ENCODE data around the gene BACE2. TPM values are rescaled to one million over a fixed set of nuclear protein-coding genes. Genes with fewer than 3 reads are reported as not detected.

BACE2 gene
- 1 to 10 TPM; 2.0 to 2.2 TPM for total RNA-seq

DNA sequence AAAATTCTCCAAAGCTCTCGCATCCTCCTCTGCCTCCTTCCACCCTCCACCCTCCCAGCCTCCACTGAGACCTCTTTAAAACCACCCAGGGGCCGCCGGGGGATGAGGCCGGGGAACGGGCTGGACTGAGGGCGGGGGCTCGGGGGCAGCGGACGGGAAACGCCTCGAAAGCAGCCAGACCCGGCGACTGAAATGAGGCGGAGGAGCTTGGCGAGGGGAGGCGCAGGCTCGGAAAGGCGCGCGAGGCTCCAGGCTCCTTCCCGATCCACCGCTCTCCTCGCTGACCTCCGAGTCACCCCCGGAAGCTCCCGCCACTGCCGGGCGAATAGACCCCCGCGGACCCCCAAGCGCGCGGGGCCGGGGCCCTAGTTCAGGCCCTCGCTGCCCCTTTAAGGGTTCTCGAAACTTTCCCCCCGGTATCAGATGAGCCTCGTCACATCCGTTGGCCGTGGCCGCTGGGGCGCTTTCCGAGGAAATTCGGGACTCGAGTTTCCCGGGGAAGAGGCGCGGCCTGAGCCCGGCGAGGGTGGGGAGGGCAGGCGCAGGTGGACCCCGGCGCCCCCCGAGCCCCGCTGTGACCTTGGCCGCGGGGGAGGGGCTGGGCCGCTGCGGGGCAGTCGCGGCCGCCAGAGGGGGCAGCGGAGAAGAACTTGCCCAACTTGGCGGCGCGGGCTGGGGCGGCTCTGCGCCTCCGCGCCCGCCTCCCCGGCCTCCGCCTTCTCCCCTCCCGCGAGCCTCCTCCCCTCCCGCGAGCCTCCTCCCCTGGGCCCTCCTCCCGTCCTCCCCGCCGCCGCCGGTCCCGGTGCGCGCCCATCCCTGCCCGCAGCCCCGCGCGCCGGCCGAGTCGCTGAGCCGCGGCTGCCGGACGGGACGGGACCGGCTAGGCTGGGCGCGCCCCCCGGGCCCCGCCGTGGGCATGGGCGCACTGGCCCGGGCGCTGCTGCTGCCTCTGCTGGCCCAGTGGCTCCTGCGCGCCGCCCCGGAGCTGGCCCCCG lies at the start of gene BACE2:
Gene BACE2 (plus strand): TSS at position 813 of the 995 bp plus-strand sequence. CDS start 104 bp downstream, at position 917.
- H3K4me3 Mint-ChIP-seq: peak within 1 kb of the TSS; percentile 71
- H3K27ac Mint-ChIP-seq: no peak within 1 kb of the TSS
- CTCF ChIA-PET: interaction anchor here (1.7 kb wide), 1 partner anchor 116 kb away, joined by 8 read pairs; no protein-coding TSS in a partner anchor
- peaks cover 45% of the 10 kb centered on the region for H3K27me3 Mint-ChIP-seq
- DNase-seq: peak; percentile 68
- POLR2A ChIA-PET: no interaction called here
- H3K36me3 Mint-ChIP-seq (ENCODE audit: low read depth): no peaks in the 10 kb centered on the region
- no peaks in the 10 kb centered on the region for H3K9me3 Mint-ChIP-seq
- peaks cover 9% of the 10 kb centered on the region for H3K4me1 Mint-ChIP-seq

GRCh38 chr21:41119901-41120300 lies 48.1 kb upstream of the BACE2 start:
- Mint-ChIP-seq H3K4me1 (no peaks in the 10 kb centered on the region), H3K4me3 (no peak overlapping the region), H3K27ac (no peak overlapping the region), H3K36me3 (ENCODE audit: low read depth) (no peaks in the 10 kb centered on the region), H3K9me3 (no peaks in the 10 kb centered on the region), H3K27me3 (no peaks in the 10 kb centered on the region)
- ChIA-PET CTCF (interaction anchor here (1.1 kb wide), 1 partner anchor 14 kb away, joined by 3 read pairs; no protein-coding TSS in a partner anchor), POLR2A (no interaction called here)
- DNase-seq: no peak

- H3K4me3 Mint-ChIP-seq: no peak overlapping the region
Measured at GRCh38 chr21:41120997-41121396, 47.0 kb upstream of the BACE2 start.

DNA sequence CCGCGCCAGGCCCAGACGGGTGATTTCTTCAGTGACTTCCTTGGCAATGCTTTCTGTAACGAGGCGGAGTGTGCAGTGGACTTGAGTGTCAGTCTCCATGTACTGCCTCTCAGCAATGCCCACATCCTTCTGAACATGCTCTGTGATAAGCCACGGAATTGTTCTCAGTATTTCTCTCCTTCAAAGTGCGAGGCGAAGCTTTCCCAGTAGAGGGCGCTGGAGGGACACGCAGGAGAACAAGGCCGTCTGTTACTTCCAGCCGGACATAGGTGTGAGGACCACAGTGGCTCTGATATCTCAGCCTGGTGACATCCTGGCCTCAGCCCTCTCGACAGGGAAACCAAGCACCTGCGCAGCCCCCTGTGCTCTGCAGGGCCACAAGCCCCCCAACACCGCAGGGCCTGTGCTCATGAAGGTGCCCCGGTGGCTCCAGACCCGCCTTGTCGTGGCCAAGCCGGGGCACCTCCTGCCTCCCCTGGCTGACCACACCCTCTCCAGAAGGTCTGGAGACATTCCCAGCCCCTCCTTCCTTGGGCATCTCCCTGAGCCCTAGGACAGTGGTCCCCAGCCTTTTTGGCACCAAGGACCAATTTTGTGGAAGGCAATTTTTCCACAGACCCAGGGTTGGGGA lies 46.1 kb upstream of the BACE2 start:
- no peaks in the 10 kb centered on the region for H3K9me3 Mint-ChIP-seq
- H3K27ac Mint-ChIP-seq: no peak overlapping the region
- no peak overlapping the region for H3K4me3 Mint-ChIP-seq
- no peaks in the 10 kb centered on the region for H3K27me3 Mint-ChIP-seq
- H3K36me3 Mint-ChIP-seq (ENCODE audit: low read depth): no peaks in the 10 kb centered on the region
- ChIA-PET CTCF (interaction anchor here (0.6 to 1.9 kb wide), 5 partner anchors 12 to 411 kb away, joined by 3 to 5 read pairs (median 4); no protein-coding TSS in a partner anchor), POLR2A (no interaction called here)
- DNase-seq: peak; percentile 70
- H3K4me1 Mint-ChIP-seq: no peaks in the 10 kb centered on the region

More at GRCh38 chr21:41120997-41121396, 47.0 kb upstream of the BACE2 start:
- Mint-ChIP-seq H3K4me1 (no peaks in the 10 kb centered on the region), H3K27ac (no peak overlapping the region), H3K27me3 (no peaks in the 10 kb centered on the region), H3K36me3 (ENCODE audit: low read depth) (no peaks in the 10 kb centered on the region), H3K9me3 (no peaks in the 10 kb centered on the region)
- ChIA-PET POLR2A (no interaction called here), CTCF (no interaction called here)
- DNase-seq: no peak

DNA sequence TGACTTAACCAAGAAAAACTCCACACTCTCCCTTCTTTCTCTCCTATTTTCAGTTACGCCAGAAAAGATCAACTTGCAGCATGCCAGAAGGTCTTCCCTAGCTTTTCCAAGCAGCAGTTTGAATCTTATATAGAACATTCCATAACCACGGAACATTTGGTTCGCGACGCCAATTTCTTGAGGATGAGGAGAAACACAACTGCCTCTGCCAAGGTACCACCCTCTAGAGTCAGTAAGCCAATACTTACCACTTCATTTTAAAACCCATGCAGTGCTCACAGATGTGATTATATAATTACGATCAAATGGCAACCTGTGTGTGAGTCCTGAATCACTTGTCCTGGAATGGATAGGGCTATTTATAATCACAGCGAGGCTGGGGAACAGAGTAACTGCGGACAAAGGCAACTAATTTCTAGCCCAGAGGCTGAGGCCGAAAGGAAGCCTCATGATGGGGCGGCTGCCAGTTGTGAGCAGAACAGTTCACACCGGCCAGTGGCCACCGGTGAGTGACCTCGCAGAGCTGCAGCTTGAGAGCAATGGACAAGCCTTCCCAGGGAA lies 43.2 kb upstream of the BACE2 start:
- ChIA-PET POLR2A (no interaction called here), CTCF (no interaction called here)
- Mint-ChIP-seq H3K27me3 (peaks cover 7% of the 10 kb centered on the region), H3K36me3 (ENCODE audit: low read depth) (no peaks in the 10 kb centered on the region), H3K4me3 (no peak overlapping the region), H3K27ac (no peak overlapping the region), H3K9me3 (no peaks in the 10 kb centered on the region), H3K4me1 (no peaks in the 10 kb centered on the region)
- DNase-seq: no peak

- no peak for DNase-seq
- ChIA-PET CTCF (no interaction called here), POLR2A (no interaction called here)
- Mint-ChIP-seq H3K4me3 (no peak overlapping the region), H3K36me3 (ENCODE audit: low read depth) (no peaks in the 10 kb centered on the region), H3K27me3 (peaks cover 10% of the 10 kb centered on the region), H3K9me3 (no peaks in the 10 kb centered on the region), H3K4me1 (no peaks in the 10 kb centered on the region), H3K27ac (no peak overlapping the region)
Measured at GRCh38 chr21:41128981-41129380, 39.0 kb upstream of the BACE2 start.

- ChIA-PET CTCF (no interaction called here), POLR2A (interaction anchor here (0.6 kb wide), 1 partner anchor 1349 kb away, joined by 3 read pairs; no protein-coding TSS in a partner anchor)
- no peak for DNase-seq
- peaks cover 11% of the 10 kb centered on the region for H3K27me3 Mint-ChIP-seq
- H3K4me3 Mint-ChIP-seq: no peak overlapping the region
- H3K27ac Mint-ChIP-seq: no peak overlapping the region
- no peaks in the 10 kb centered on the region for H3K4me1 Mint-ChIP-seq
- no peaks in the 10 kb centered on the region for H3K9me3 Mint-ChIP-seq
- H3K36me3 Mint-ChIP-seq (ENCODE audit: low read depth): no peaks in the 10 kb centered on the region
Measured at GRCh38 chr21:41130883-41131282, 37.1 kb upstream of the BACE2 start.

- Mint-ChIP-seq H3K9me3 (no peaks in the 10 kb centered on the region), H3K4me1 (no peaks in the 10 kb centered on the region), H3K4me3 (no peak overlapping the region), H3K27me3 (peaks cover 10% of the 10 kb centered on the region), H3K27ac (no peak overlapping the region), H3K36me3 (ENCODE audit: low read depth) (no peaks in the 10 kb centered on the region)
- CTCF ChIA-PET: interaction anchor here (0.9 to 2.2 kb wide), 3 partner anchors 11 to 14 kb away, joined by 3 to 5 read pairs (median 4); no protein-coding TSS in a partner anchor
- POLR2A ChIA-PET: no interaction called here
- DNase-seq: no peak
Measured at GRCh38 chr21:41133874-41134522, 34.0 kb upstream of the BACE2 start.

DNA sequence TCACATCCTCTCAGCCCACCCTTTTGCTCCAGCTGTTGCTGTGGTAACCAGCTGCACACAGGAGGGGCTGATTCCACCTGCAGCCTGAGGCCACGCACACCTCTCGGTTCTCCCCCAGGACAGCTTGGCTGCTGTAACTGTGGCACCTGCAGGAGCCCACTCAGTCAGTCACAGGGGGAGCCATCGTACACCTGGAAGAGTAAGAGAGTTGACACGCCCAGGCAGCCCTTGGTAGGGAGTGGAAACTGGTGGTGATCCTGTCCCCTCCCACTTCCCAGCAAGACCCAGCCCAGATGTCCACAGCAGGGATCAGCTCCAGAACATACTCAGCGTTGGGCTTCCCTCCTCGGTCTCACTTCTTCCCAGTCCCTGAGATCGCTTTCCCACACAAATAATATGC lies 32.2 kb upstream of the BACE2 start:
- no peaks in the 10 kb centered on the region for H3K9me3 Mint-ChIP-seq
- no peak for DNase-seq
- POLR2A ChIA-PET: no interaction called here
- H3K36me3 Mint-ChIP-seq (ENCODE audit: low read depth): no peaks in the 10 kb centered on the region
- no peak overlapping the region for H3K27ac Mint-ChIP-seq
- no peaks in the 10 kb centered on the region for H3K4me1 Mint-ChIP-seq
- CTCF ChIA-PET: no interaction called here
- peaks cover 3% of the 10 kb centered on the region for H3K27me3 Mint-ChIP-seq
- no peak overlapping the region for H3K4me3 Mint-ChIP-seq

DNA sequence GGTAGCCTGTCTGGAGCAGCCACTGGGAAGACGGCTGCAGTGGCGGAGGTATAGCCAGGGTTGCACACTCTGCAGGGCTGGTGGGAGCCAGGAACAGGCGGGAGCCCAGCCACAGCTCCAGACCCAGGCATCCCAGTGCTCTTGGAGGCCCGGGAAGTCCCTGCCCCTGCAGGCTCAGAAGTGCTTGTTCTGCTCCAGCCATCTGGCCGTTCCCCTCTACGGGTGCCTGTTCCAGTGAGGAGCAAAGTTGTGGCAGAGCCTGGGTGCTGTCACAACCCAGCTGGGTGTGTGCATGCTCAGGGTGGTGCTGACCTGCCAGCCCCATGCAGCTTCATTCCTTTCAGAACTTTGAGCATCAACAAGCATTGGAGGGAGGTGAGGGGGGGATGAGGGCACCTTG lies 31.7 kb upstream of the BACE2 start:
- Mint-ChIP-seq H3K27me3 (peaks cover 1% of the 10 kb centered on the region), H3K4me1 (no peaks in the 10 kb centered on the region), H3K27ac (no peak overlapping the region), H3K9me3 (no peaks in the 10 kb centered on the region), H3K4me3 (no peak overlapping the region), H3K36me3 (ENCODE audit: low read depth) (no peaks in the 10 kb centered on the region)
- ChIA-PET CTCF (no interaction called here), POLR2A (no interaction called here)
- DNase-seq: no peak

- no peak for DNase-seq
- ChIA-PET CTCF (interaction anchor here (0.7 kb wide), 1 partner anchor 15 kb away, joined by 3 read pairs; no protein-coding TSS in a partner anchor), POLR2A (no interaction called here)
- Mint-ChIP-seq H3K27me3 (peaks cover 1% of the 10 kb centered on the region), H3K27ac (no peak overlapping the region), H3K4me1 (no peaks in the 10 kb centered on the region), H3K36me3 (ENCODE audit: low read depth) (no peaks in the 10 kb centered on the region), H3K4me3 (no peak overlapping the region), H3K9me3 (no peaks in the 10 kb centered on the region)
Measured at GRCh38 chr21:41137401-41137800, 30.6 kb upstream of the BACE2 start.

DNA sequence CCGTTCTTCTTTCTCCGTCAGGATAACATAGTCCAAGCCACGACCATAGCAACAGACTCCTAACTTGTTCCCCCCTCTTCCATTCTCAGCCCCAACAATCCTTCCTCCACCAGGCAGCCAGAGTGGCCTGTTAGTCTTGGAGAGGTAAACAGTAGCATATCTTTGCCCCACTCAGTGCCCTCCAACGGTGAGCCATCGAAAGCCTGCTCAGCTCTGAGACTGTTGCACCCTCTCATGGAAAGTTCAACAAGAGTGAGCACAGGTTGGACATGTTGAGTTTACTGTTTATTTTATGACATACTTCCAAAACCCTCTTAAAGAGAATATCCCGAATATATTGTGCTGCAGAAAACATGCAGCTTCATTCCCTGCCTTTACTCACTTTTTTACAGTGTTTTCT lies 30.1 kb upstream of the BACE2 start:
- Mint-ChIP-seq H3K9me3 (no peaks in the 10 kb centered on the region), H3K36me3 (ENCODE audit: low read depth) (no peaks in the 10 kb centered on the region), H3K4me3 (no peak overlapping the region), H3K27ac (no peak overlapping the region), H3K4me1 (no peaks in the 10 kb centered on the region), H3K27me3 (peaks cover 1% of the 10 kb centered on the region)
- ChIA-PET CTCF (no interaction called here), POLR2A (no interaction called here)
- DNase-seq: no peak

- H3K9me3 Mint-ChIP-seq: no peaks in the 10 kb centered on the region
- no peaks in the 10 kb centered on the region for H3K4me1 Mint-ChIP-seq
- H3K27ac Mint-ChIP-seq: no peak overlapping the region
- POLR2A ChIA-PET: no interaction called here
- DNase-seq: no peak
- no peaks in the 10 kb centered on the region for H3K36me3 Mint-ChIP-seq (ENCODE audit: low read depth)
- CTCF ChIA-PET: no interaction called here
- no peak overlapping the region for H3K4me3 Mint-ChIP-seq
- peaks cover 1% of the 10 kb centered on the region for H3K27me3 Mint-ChIP-seq
Measured at GRCh38 chr21:41138711-41139110, 29.2 kb upstream of the BACE2 start.

All from activated CD4-positive, alpha-beta memory T cell treated with anti-CD3 and anti-CD28 coated beads, Interleukin-2, amount 10 ng/mL, durations not matched to agents 7 days and 5 days (primary cell).